Kidney (tissue), 14 donors: ENCODE measurements around the gene NLRC5. TPM values are rescaled to one million over a fixed set of nuclear protein-coding genes. Genes with fewer than 3 reads are reported as not detected.
"Not testable (repeated sequence)": the region's sequence is repeated elsewhere in the genome, so short reads cannot be mapped to it uniquely, and the experiment has no call there.

ENCODE experiments used
- DNase-seq, 5 donors: peaks; one replicate each; pipeline ENCODE4 v3.0.0-alpha.2; 2013 to 2020
- FAIRE-seq: peaks from 2 replicates; lab custom pipeline; 2012; peaks lifted over from hg19 to GRCh38; lab: Jason Lieb, UNC
- H3K27ac ChIP-seq, 2 donors: one replicate each; pipeline ENCODE4 v1.7.0; 2013; ENCODE audit warnings: low read depth in 2 of 2, low read length in 2 of 2, inconsistent platforms in 1 of 2
- H3K27me3 ChIP-seq: one replicate; pipeline ENCODE4 v1.7.1; 2013; ENCODE audit warnings: low read length, inconsistent platforms; ENCODE audit not compliant: control insufficient read depth, insufficient read depth
- H3K36me3 ChIP-seq, 3 donors: one replicate each; pipeline versions ENCODE4 v1.7.0 to v1.7.1; 2013; ENCODE audit warnings: low read length in 3 of 3, control low read depth in 1 of 3, inconsistent platforms in 1 of 3; ENCODE audit not compliant: insufficient read depth in 3 of 3, control insufficient read depth in 2 of 3
- H3K4me1 ChIP-seq, 3 donors: one replicate each; pipeline versions ENCODE4 v1.7.0 to v1.7.1; 2013; ENCODE audit warnings: low read length in 3 of 3, inconsistent platforms in 1 of 3, low read depth in 1 of 3; ENCODE audit not compliant: control insufficient read depth in 2 of 3, insufficient read depth in 2 of 3
- H3K4me3 ChIP-seq, 3 donors: one replicate each; pipeline versions ENCODE4 v1.7.0 to v1.8.1; 2013; ENCODE audit warnings: low read length in 3 of 3, control low read depth in 1 of 3, inconsistent platforms in 1 of 3
- H3K9ac ChIP-seq, 3 donors: one replicate each; pipeline versions ENCODE4 v1.7.0 to v1.7.1; 2013; ENCODE audit warnings: low read length in 3 of 3, control low read depth in 1 of 3, inconsistent platforms in 1 of 3
- H3K9me3 ChIP-seq, 3 donors: one replicate each; pipeline versions ENCODE4 v1.7.0 to v1.7.1; 2013; ENCODE audit warnings: low read length in 3 of 3, control low read depth in 1 of 3, inconsistent platforms in 1 of 3; ENCODE audit not compliant: control insufficient read depth in 2 of 3, insufficient read depth in 1 of 3
- CTCF ChIP-seq: IDR thresholded peaks from 3 replicates; pipeline ENCODE4 v1.5.1; 2012; ENCODE audit warnings: mild to moderate bottlenecking, moderate library complexity, borderline replicate concordance; ENCODE audit not compliant: insufficient read depth; ENCODE audit errors: extremely low read depth
- intact Hi-C: fragments of 100-400 bp; cut with DNase I; formaldehyde crosslinking; loops from one replicate; pipeline ENCODE4 v1.11.1; 2022
- polyA plus RNA-seq: library from polyadenylated mRNA; stranded (reverse); fragments of 350-450 nt; fragmentation: Illumina TruSeq; extraction: RNeasy Lipid Tissue Mini Kit (QIAGEN cat#74804); gene quantifications from one replicate; pipeline ENCODE4 v1.2.3, GENCODE V29; 2014; ENCODE audit warnings: low read depth, low replicate concordance; ENCODE audit not compliant: insufficient read depth
- total RNA-seq: library from RNA; stranded (reverse); fragmentation: NEBNext Ultra II Directional; extraction: Animal tissue kit (Norgen Biotek cat#: 25700); gene quantifications from one replicate; pipeline ENCODE4 v1.2.1, GENCODE V29; 2021
- donor health status: control.
- donor health status: control.
- donor health status: control.
- donor health status: control.
- donor health status: control.
- donor health status: DM: yes; HTN: yes; CAD: no.
- donor health status: Normal renal cell carcinoma (clear cell type).

NLRC5 gene
- total and polyA plus RNA-seq, 2 donors from 2014 or later, result 7.1 to 55.6 TPM

GRCh38 chr16:56985962-56986360 lies 3.4 kb upstream of the NLRC5 start:
- FAIRE-seq (no peak), DNase-seq (no peak)
- Histone ChIP-seq H3K27me3 (no peaks in the 10 kb centered on the region), H3K9me3 (no peaks in the 10 kb centered on the region), H3K36me3 (no peaks in the 10 kb centered on the region), H3K27ac (no peak overlapping the region), H3K4me1 (peaks cover 0 to 23% (median 7%) of the 10 kb centered on the region in 3 donors), H3K4me3 (no peak overlapping the region), H3K9ac (no peak overlapping the region)
- TF ChIP-seq CTCF, result no peak
- intact Hi-C loops, result no loop called here

GRCh38 chr16:56986361-56986760 lies 3.0 kb upstream of the NLRC5 start:
- Histone ChIP-seq H3K9ac (no peak overlapping the region), H3K4me3 (no peak overlapping the region), H3K4me1 (peaks cover 0 to 24% (median 7%) of the 10 kb centered on the region in 3 donors), H3K36me3 (no peaks in the 10 kb centered on the region), H3K27me3 (no peaks in the 10 kb centered on the region), H3K9me3 (no peaks in the 10 kb centered on the region), H3K27ac (no peak overlapping the region)
- DNase-seq (no peak), FAIRE-seq (no peak)
- TF ChIP-seq CTCF, result no peak
- intact Hi-C loops, result no loop called here

- DNase-seq, intact Hi-C loops, H3K36me3 ChIP-seq, H3K9ac ChIP-seq, FAIRE-seq, H3K27ac ChIP-seq, H3K9me3 ChIP-seq, H3K27me3 ChIP-seq, H3K4me3 ChIP-seq: not testable (repeated sequence)
- peaks cover 0 to 24% (median 7%) of the 10 kb centered on the region in 3 donors for H3K4me1 ChIP-seq
Observed at GRCh38 chr16:56986908-56987307, 2.4 kb upstream of the NLRC5 start.

- no peak for TF ChIP-seq CTCF
- Histone ChIP-seq H3K9me3 (no peaks in the 10 kb centered on the region), H3K4me3 (no peak overlapping the region), H3K27ac (no peak overlapping the region), H3K4me1 (peaks cover 0 to 27% (median 7%) of the 10 kb centered on the region in 3 donors), H3K27me3 (no peaks in the 10 kb centered on the region), H3K36me3 (no peaks in the 10 kb centered on the region), H3K9ac (no peak overlapping the region)
- DNase-seq, result no peak
- FAIRE-seq, result no peak
- intact Hi-C loops, result no loop called here
Observed at GRCh38 chr16:56987692-56988091, 1.7 kb upstream of the NLRC5 start.
